ENCODE data around the gene C3orf85.

C3orf85 gene

GRCh38 chr3:109112946-109113760 is 23.4 kb upstream of the C3orf85 start:
- TF ChIP-seq, protein P1, sequence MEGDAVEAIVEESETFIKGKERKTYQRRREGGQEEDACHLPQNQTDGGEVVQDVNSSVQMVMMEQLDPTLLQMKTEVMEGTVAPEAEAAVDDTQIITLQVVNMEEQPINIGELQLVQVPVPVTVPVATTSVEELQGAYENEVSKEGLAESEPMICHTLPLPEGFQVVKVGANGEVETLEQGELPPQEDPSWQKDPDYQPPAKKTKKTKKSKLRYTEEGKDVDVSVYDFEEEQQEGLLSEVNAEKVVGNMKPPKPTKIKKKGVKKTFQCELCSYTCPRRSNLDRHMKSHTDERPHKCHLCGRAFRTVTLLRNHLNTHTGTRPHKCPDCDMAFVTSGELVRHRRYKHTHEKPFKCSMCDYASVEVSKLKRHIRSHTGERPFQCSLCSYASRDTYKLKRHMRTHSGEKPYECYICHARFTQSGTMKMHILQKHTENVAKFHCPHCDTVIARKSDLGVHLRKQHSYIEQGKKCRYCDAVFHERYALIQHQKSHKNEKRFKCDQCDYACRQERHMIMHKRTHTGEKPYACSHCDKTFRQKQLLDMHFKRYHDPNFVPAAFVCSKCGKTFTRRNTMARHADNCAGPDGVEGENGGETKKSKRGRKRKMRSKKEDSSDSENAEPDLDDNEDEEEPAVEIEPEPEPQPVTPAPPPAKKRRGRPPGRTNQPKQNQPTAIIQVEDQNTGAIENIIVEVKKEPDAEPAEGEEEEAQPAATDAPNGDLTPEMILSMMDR (IDR thresholded peaks at IDR 0.05; ENCODE audit: low read depth, low read length): no peak
- H3K4me3 ChIP-seq (replicated peaks in 1 of 2; ENCODE audit: low read depth in 2 of 2, low read length in 2 of 2): no peak overlapping the region

DNA sequence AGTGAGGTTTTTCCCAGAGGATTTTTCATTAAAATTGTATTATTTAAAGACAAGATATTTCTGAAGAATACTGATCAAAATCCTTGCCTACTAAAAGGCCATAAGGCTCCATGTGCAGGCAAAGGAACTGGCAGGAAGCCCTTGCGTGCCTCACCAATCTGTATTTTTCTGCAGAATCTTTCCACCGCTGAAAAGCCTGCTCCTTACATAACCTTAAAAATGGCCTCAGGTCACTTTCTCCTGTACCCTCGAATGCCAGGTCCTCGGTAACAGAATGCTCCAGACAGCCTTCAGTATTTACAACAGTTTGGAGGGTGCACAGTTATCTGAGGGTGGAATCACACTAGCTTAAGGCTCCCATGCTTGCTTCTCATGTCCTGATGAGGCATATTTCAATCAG is 21.8 kb upstream of the C3orf85 start:
- H3K4me3 ChIP-seq (replicated peaks in 1 of 2; ENCODE audit: low read depth in 2 of 2, low read length in 2 of 2): no peak overlapping the region
- no peak for DNase-seq (ENCODE audit: low read depth in 2 of 2)
- TF ChIP-seq, protein P1 (IDR thresholded peaks at IDR 0.05; ENCODE audit: low read depth, low read length): no peak

More at GRCh38 chr3:109112946-109113760, 23.4 kb upstream of the C3orf85 start:
- DNase-seq (ENCODE audit: low read depth in 2 of 2): no peak

- no peak for DNase-seq (ENCODE audit: low read depth in 2 of 2)
- no peak overlapping the region for H3K4me3 ChIP-seq (replicated peaks in 1 of 2; ENCODE audit: low read depth in 2 of 2, low read length in 2 of 2)
- TF ChIP-seq, protein P1 (IDR thresholded peaks at IDR 0.05; ENCODE audit: low read depth, low read length): no peak
Observed at GRCh38 chr3:109115451-109115850, 21.1 kb upstream of the C3orf85 start.

DNA sequence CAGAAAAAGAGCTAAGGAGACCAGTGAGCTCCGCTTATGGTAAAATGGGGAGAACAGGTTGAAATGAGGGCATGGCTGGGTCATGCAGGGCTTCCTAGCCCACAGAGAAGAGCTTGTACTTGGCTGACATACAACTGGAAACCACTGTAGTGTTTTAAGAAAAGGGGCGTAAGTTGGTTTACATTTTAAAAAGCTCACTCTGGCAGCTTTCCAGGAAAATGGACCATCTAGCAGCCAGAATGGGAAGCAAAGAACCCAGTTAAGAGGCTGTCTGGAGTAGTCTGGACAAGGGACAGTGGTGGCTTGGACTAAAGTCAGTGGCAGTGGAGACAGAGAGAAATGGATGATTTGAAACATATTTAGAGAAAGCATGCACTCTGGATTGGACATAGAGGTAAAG is 20.5 kb upstream of the C3orf85 start:
- no peak overlapping the region for H3K4me3 ChIP-seq (replicated peaks in 1 of 2; ENCODE audit: low read depth in 2 of 2, low read length in 2 of 2)
- DNase-seq (ENCODE audit: low read depth in 2 of 2): no peak
- TF ChIP-seq, protein P1 (IDR thresholded peaks at IDR 0.05; ENCODE audit: low read depth, low read length): no peak

DNA sequence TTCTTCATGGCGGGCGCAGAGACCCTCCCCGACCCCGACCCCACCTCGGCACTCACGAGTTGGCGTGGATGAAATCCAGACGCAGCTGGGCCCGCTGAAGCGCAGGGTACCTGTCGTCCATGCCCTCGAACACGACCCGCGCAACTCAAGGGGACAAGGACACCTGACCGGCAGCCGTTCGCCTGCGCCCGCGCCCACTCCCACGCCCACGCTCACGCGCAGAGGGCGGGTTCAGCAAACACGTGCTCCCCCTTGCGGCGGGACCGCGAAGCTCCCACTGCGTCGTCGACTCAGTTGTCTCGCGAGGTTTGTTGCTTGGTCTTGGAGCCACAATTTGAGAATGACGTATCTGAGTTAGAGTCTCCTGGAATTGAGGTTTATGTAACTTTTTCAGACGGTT is 18.6 kb upstream of the C3orf85 start, which contains the start of gene MORC1:
Gene MORC1, minus strand, starts transcription at position 196 of the 400 bp plus-strand sequence. Its CDS starts 75 bp downstream, at position 121.
- DNase-seq (ENCODE audit: low read depth in 2 of 2): no peak
- TF ChIP-seq, protein P1 (IDR thresholded peaks at IDR 0.05; ENCODE audit: low read depth, low read length): no peak
- H3K4me3 ChIP-seq (replicated peaks in 1 of 2; ENCODE audit: low read depth in 2 of 2, low read length in 2 of 2): no peak within 1 kb of the TSS

GRCh38 chr3:109118584-109118983 is 17.9 kb upstream of the C3orf85 start:
- H3K4me3 ChIP-seq (replicated peaks in 1 of 2; ENCODE audit: low read depth in 2 of 2, low read length in 2 of 2): no peak overlapping the region
- no peak for DNase-seq (ENCODE audit: low read depth in 2 of 2)
- TF ChIP-seq, protein P1 (IDR thresholded peaks at IDR 0.05; ENCODE audit: low read depth, low read length): no peak

Measured in cardiac fibroblast (primary cell).